SHP77 treated with DMSO at 0.1 percent for 48 hours (cell line): ENCODE results near the gene ATXN7L3.

Source experiments
- DNase-seq: peaks from one replicate; lab custom pipeline; 2025; lab: John Stamatoyannopoulos, UW

The ATXN7L3 gene

GRCh38 chr17:44218344-44219107, 18.8 kb upstream of the ATXN7L3 start:
- peak; percentile 77 for DNase-seq

GRCh38 chr17:44217738-44218343, 18.2 kb upstream of the ATXN7L3 start:
- DNase-seq, result no peak

GRCh38 chr17:44216694-44217093, 17.0 kb upstream of the ATXN7L3 start:
- no peak for DNase-seq

GRCh38 chr17:44216173-44216572, 16.5 kb upstream of the ATXN7L3 start:
- DNase-seq, result no peak

GRCh38 chr17:44214896-44215295, 15.2 kb upstream of the ATXN7L3 start:
- no peak for DNase-seq

GRCh38 chr17:44214230-44214494, 14.5 kb upstream of the ATXN7L3 start:
- no peak for DNase-seq

GRCh38 chr17:44213403-44214229, 13.9 kb upstream of the ATXN7L3 start:
- DNase-seq, result no peak

GRCh38 chr17:44212507-44213402, 13.1 kb upstream of the ATXN7L3 start:
- no peak for DNase-seq

GRCh38 chr17:44211281-44212265, 11.9 kb upstream of the ATXN7L3 start:
- DNase-seq, result no peak

GRCh38 chr17:44210342-44211192, 10.9 kb upstream of the ATXN7L3 start:
- DNase-seq, result peak; percentile 41

- no peak for DNase-seq
Observed at GRCh38 chr17:44209786-44210341, 10.2 kb upstream of the ATXN7L3 start.

GRCh38 chr17:44207743-44208142, 8.1 kb upstream of the ATXN7L3 start:
- DNase-seq, result no peak

GRCh38 chr17:44207319-44207718, 7.6 kb upstream of the ATXN7L3 start:
- no peak for DNase-seq

GRCh38 chr17:44206825-44207155, 7.1 kb upstream of the ATXN7L3 start:
- no peak for DNase-seq

- DNase-seq, result no peak
Observed at GRCh38 chr17:44205962-44206824, 6.5 kb upstream of the ATXN7L3 start.

- DNase-seq, result no peak
Observed at GRCh38 chr17:44204441-44204882, 4.8 kb upstream of the ATXN7L3 start.

GRCh38 chr17:44203731-44204440, 4.2 kb upstream of the ATXN7L3 start:
- DNase-seq, result peak; percentile 19

GRCh38 chr17:44202756-44203155, 3.1 kb upstream of the ATXN7L3 start:
- no peak for DNase-seq
